Endodermal cell (in vitro differentiated cells): ENCODE measurements around the gene TRIM10. TPM values are rescaled to one million over a fixed set of nuclear protein-coding genes. Genes with fewer than 3 reads are reported as not detected.
"Not testable (repeated sequence)": the region's sequence is repeated elsewhere in the genome, so short reads cannot be mapped to it uniquely, and the experiment has no call there.

Experiments used
- DNase-seq: peaks from one replicate; pipeline ENCODE4 v3.0.0-alpha.2; 2017
- H3K27ac ChIP-seq: 2 replicates; pipeline ENCODE4 v1.5.1; 2013; ENCODE audit warnings: mild to moderate bottlenecking, low read depth, low read length, moderate library complexity
- H3K27me3 ChIP-seq: 2 replicates; pipeline ENCODE4 v1.6.1; 2013; ENCODE audit warnings: mild to moderate bottlenecking, low read length, moderate library complexity; ENCODE audit not compliant: insufficient read depth, control insufficient read depth, poor library complexity, severe bottlenecking
- H3K36me3 ChIP-seq: 2 replicates; pipeline ENCODE4 v1.7.0; 2013; ENCODE audit warnings: mild to moderate bottlenecking, low read length, moderate library complexity; ENCODE audit not compliant: control insufficient read depth, insufficient read depth
- H3K4me1 ChIP-seq: one replicate; pipeline ENCODE4 v1.7.0; 2013; ENCODE audit warnings: low read length; ENCODE audit not compliant: control insufficient read depth, insufficient read depth
- H3K4me3 ChIP-seq: 2 replicates; pipeline ENCODE4 v1.5.1; 2013; ENCODE audit warnings: mild to moderate bottlenecking, low read length, moderate library complexity
- H3K9ac ChIP-seq: 2 replicates; pipeline ENCODE4 v1.6.1; 2013; ENCODE audit warnings: mild to moderate bottlenecking, low read length, moderate library complexity; ENCODE audit not compliant: poor library complexity, severe bottlenecking; ENCODE audit errors: extremely low read depth
- H3K9me3 ChIP-seq: 2 replicates; pipeline ENCODE4 v1.6.1; 2013; ENCODE audit warnings: mild to moderate bottlenecking, low read length, moderate library complexity; ENCODE audit not compliant: control insufficient read depth
- H3K27ac Mint-ChIP-seq: 2 replicates; pipeline ENCODE4 v1.8.0; 2020; ENCODE audit warnings: mixed read lengths
- H3K27me3 Mint-ChIP-seq: 2 replicates; pipeline ENCODE4 v1.8.0; 2021; ENCODE audit warnings: mild to moderate bottlenecking, mixed read lengths; ENCODE audit not compliant: insufficient read depth
- H3K36me3 Mint-ChIP-seq: 2 replicates; pipeline ENCODE4 v1.8.0; 2020; ENCODE audit warnings: low read depth, mixed read lengths
- H3K4me1 Mint-ChIP-seq: 2 replicates; pipeline ENCODE4 v1.8.0; 2020; ENCODE audit warnings: mixed read lengths
- H3K4me3 Mint-ChIP-seq: 2 replicates; pipeline ENCODE4 v1.8.0; 2020; ENCODE audit warnings: mild to moderate bottlenecking, moderate library complexity, mixed read lengths
- H3K9me3 Mint-ChIP-seq: 2 replicates; pipeline ENCODE4 v1.8.0; 2020; ENCODE audit warnings: mild to moderate bottlenecking, mixed read lengths
- WGBS, 2 experiments: methylation state at CpG; one replicate each; pipeline versions ENCODE4 v1.1.5 to v1.1.7; 2013; ENCODE audit warnings: missing lambda C conversion rate in 2 of 2, mixed read lengths in 1 of 2; ENCODE audit not compliant: insufficient coverage in 1 of 2, insufficient read length in 1 of 2; 5-methylcytosine and 5-hydroxymethylcytosine counted together
- total RNA-seq, 2 donors: library from RNA; stranded (reverse); fragmentation: NEBNext Ultra II Directional in 1 of 2; extraction: Animal tissue kit (Norgen Biotek cat#: 25700) in 1 of 2; gene quantifications; 2 replicates in 1 of 2; 3 replicates in 1 of 2; pipeline ENCODE4 v1.2.1, GENCODE V29; 2021
- TF ChIP-seq, protein P1 (sequence below): fragments of 200-600 bp; sonication (generic); conservative IDR thresholded peaks from 2 replicates; pipeline ENCODE4 v1.5.0; 2021; ENCODE audit warnings: antibody characterized with exemption, mild to moderate bottlenecking

Gene TRIM10
- total RNA-seq, 2 donors from 2014 or later: not detected

DNA sequence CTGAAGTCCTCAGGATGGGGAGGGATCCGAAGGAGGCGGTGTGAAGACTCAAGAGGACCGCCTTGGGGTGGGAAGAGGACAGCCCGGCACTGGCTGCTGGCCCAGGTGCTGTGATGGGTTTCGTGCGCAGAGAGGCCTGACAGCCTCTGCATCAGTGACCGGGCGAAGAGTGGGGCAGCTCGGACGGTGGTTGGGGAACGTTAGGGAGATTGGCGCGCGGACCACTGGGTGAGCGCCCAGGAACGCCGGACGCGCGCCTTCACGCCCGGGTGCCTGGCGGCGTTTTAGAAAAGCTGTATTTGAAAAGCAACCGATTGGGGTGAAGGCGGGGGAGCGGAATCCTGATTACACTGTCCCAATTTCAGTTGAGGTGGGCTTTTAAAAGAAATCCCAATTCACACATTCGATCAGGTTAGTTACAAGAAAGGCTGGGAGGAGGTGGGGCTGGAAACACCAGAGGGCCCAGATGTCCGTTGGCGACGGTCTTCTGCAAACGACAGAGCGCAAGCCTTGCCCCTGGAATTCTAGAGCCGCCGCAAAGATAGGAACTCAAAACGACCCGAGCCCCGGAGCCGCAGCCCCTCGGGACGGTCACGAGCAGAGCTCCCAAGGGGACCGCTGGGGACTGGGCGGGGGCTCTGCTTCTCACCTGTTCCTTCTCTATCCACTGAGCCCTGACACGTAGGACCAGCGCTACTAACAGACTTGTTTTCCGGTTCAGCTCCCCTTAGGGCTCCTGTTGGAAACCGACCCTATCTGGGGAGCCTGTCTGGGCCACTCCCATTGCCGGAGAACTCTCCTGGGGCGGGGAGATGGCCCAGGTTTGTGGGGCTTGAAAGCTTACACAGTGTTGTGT is 33.5 kb downstream of the TRIM10 start:
- H3K4me3 Mint-ChIP-seq: peak overlapping the region; percentile 57
- H3K4me3 ChIP-seq: peak overlapping the region; percentile 76
- no peaks in the 10 kb centered on the region for H3K36me3 Mint-ChIP-seq
- H3K9me3 ChIP-seq: no peaks in the 10 kb centered on the region
- peaks cover 89% of the 10 kb centered on the region for H3K27me3 ChIP-seq
- H3K27me3 Mint-ChIP-seq: peaks cover 82% of the 10 kb centered on the region
- no peaks in the 10 kb centered on the region for H3K4me1 ChIP-seq
- H3K36me3 ChIP-seq: no peaks in the 10 kb centered on the region
- H3K4me1 Mint-ChIP-seq: peaks cover 7% of the 10 kb centered on the region
- no peaks in the 10 kb centered on the region for H3K9me3 Mint-ChIP-seq
- TF ChIP-seq, protein P1, sequence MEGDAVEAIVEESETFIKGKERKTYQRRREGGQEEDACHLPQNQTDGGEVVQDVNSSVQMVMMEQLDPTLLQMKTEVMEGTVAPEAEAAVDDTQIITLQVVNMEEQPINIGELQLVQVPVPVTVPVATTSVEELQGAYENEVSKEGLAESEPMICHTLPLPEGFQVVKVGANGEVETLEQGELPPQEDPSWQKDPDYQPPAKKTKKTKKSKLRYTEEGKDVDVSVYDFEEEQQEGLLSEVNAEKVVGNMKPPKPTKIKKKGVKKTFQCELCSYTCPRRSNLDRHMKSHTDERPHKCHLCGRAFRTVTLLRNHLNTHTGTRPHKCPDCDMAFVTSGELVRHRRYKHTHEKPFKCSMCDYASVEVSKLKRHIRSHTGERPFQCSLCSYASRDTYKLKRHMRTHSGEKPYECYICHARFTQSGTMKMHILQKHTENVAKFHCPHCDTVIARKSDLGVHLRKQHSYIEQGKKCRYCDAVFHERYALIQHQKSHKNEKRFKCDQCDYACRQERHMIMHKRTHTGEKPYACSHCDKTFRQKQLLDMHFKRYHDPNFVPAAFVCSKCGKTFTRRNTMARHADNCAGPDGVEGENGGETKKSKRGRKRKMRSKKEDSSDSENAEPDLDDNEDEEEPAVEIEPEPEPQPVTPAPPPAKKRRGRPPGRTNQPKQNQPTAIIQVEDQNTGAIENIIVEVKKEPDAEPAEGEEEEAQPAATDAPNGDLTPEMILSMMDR: no peak
- WGBS, 2 experiments: 3 to 4% methylated on average over 16 to 50 of the region's 50 CpGs
- peak; percentile 83 for DNase-seq
- H3K9ac ChIP-seq: no peak overlapping the region
- no peak overlapping the region for H3K27ac Mint-ChIP-seq
- no peak overlapping the region for H3K27ac ChIP-seq

DNA sequence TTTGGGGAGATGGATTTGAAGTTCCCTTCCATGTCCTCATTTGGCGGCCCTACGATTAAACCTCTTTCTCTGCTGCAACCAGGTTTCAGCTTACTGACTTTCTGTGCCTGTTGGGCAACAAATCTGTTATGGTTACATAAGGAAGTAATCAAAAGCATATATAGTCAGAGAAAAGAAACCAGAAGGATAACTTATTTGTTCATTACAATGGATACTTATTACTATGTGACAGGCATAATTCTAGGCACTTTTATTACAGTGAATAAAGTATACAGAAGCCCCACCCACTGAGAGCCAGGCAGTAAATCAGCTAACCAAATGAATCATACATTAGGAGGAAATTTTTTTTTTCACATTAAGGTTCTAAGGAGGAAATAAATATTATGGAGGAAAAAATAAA is 38.5 kb downstream of the TRIM10 start:
- Mint-ChIP-seq H3K36me3 (no peaks in the 10 kb centered on the region), H3K27me3 (peaks cover 52% of the 10 kb centered on the region), H3K9me3 (no peaks in the 10 kb centered on the region), H3K4me1 (peaks cover 6% of the 10 kb centered on the region), H3K4me3 (no peak overlapping the region), H3K27ac (no peak overlapping the region)
- H3K9ac ChIP-seq: no peak overlapping the region
- no peaks in the 10 kb centered on the region for H3K4me1 ChIP-seq
- DNase-seq: no peak
- no peak overlapping the region for H3K27ac ChIP-seq
- WGBS, 2 experiments: 59% methylated on average over 2 of the region's 2 CpGs; no CpG with 5 or more reads in 1 of the 2 experiments
- H3K9me3 ChIP-seq: no peaks in the 10 kb centered on the region
- TF ChIP-seq, protein P1: no peak
- H3K27me3 ChIP-seq: peaks cover 50% of the 10 kb centered on the region
- no peak overlapping the region for H3K4me3 ChIP-seq
- no peaks in the 10 kb centered on the region for H3K36me3 ChIP-seq

DNA sequence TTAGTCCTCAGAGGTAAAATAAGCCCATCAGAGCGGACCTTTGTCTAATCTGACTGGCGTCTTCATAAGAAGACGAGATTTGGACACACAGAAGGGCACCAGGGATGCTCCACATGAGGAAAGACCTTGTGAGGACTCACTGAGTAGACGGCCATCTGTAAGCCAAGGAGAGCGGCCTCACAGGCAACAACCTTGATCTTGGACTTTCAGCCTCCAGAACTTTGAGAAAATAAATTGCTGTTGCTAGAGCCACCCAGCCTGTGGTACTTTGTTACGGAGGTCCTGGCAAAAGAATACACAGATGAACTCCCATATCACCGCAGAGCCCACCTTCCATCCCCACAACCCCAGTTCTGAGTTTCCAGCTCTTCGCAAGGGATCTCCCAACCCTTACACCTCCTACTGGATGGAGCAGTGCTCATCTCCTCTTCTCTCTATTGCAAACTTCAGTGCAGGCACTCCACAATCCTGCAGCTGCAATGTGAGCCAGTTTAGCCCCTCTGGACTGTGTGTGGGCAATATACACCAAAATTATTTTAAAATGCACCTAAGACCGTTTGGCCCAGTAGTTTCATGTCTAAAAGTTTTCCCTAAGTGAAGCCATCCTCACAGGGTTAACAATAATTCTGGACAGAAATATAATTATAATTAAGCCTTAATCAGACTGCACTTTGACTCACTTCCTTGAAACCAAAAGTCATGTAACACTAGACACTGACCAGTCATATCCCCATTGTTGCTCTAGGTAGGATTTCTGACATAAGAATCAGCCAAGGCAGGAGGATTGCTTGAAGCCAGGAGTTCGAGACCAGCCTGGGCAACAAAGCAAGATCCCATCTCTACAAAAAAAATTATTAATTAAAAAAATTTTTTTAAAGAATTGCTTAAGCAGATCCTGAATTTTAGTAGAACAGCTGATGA is 39.3 kb downstream of the TRIM10 start:
- H3K4me3 Mint-ChIP-seq: no peak overlapping the region
- no peak overlapping the region for H3K9ac ChIP-seq
- H3K27me3 Mint-ChIP-seq: peaks cover 44% of the 10 kb centered on the region
- H3K27ac Mint-ChIP-seq: no peak overlapping the region
- no peak for DNase-seq
- peaks cover 42% of the 10 kb centered on the region for H3K27me3 ChIP-seq
- H3K9me3 ChIP-seq: no peaks in the 10 kb centered on the region
- H3K9me3 Mint-ChIP-seq: no peaks in the 10 kb centered on the region
- no peaks in the 10 kb centered on the region for H3K36me3 ChIP-seq
- H3K27ac ChIP-seq: no peak overlapping the region
- TF ChIP-seq, protein P1: no peak
- H3K4me1 Mint-ChIP-seq: no peaks in the 10 kb centered on the region
- H3K36me3 Mint-ChIP-seq: no peaks in the 10 kb centered on the region
- H3K4me3 ChIP-seq: no peak overlapping the region
- no peaks in the 10 kb centered on the region for H3K4me1 ChIP-seq
- 87 to 90% methylated on average over 9 of the region's 10 CpGs for WGBS, 2 experiments

DNA sequence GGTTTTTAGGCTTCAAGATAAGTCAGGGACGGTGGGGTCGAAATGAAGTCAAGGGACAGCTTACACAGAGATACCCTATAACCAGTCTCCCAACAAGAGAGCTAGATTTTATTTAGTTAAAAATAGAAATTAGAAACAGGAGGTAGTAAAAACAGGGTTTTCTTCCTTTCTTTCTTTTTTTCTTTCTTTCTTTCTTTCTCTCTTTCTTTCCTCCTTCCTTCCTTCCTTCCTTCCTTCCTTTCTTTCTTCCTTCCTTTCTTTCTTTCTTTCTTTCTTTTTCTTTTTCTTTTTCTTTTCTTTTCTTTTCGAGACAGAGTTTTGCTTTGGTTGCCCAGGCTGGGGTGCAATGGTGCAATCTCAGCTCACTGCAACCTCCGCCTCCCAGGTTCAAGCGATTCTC is 42.3 kb downstream of the TRIM10 start:
- DNase-seq, H3K27ac Mint-ChIP-seq, H3K4me3 ChIP-seq, H3K9me3 Mint-ChIP-seq, H3K4me1 Mint-ChIP-seq, H3K4me1 ChIP-seq, H3K9me3 ChIP-seq, H3K9ac ChIP-seq, H3K36me3 Mint-ChIP-seq, H3K36me3 ChIP-seq, H3K27ac ChIP-seq, H3K4me3 Mint-ChIP-seq: not testable (repeated sequence)
- peaks cover 37% of the 10 kb centered on the region for H3K27me3 Mint-ChIP-seq
- peaks cover 28% of the 10 kb centered on the region for H3K27me3 ChIP-seq
- WGBS, 2 experiments: 89 to 91% methylated on average over 2 to 5 of the region's 5 CpGs
